DOHH2 (cell line): ENCODE measurements around the gene TNFSF4.

Source experiments
- H3F3A ChIP-seq: fragments of 200-600 bp; sonication (generic), shearing (Covaris generic); 2 replicates; pipeline ENCODE4 v1.6.0; 2016; ENCODE audit warnings: antibody characterized with exemption, mild to moderate bottlenecking; ENCODE audit not compliant: control insufficient read depth, insufficient read depth
- H3K27ac ChIP-seq: fragments of 200-600 bp; sonication (generic); 2 replicates; pipeline ENCODE4 v1.5.1; 2014; ENCODE audit warnings: low read depth, mild to moderate bottlenecking, low read length, moderate library complexity
- H3K27me3 ChIP-seq: fragments of 200-600 bp; sonication (generic); 2 replicates; pipeline ENCODE4 v1.6.1; 2014; ENCODE audit warnings: mild to moderate bottlenecking, low read length, mixed read lengths; ENCODE audit not compliant: control insufficient read depth
- H3K36me3 ChIP-seq: fragments of 200-600 bp; sonication (generic); 2 replicates; pipeline ENCODE4 v1.6.1; 2014; ENCODE audit warnings: mild to moderate bottlenecking, low read length, moderate library complexity, mixed read lengths; ENCODE audit not compliant: control insufficient read depth
- H3K4me1 ChIP-seq: fragments of 200-600 bp; sonication (generic); 2 replicates; pipeline ENCODE4 v1.6.1; 2014; ENCODE audit warnings: mild to moderate bottlenecking, low read length, mixed read lengths; ENCODE audit not compliant: control insufficient read depth
- H3K4me2 ChIP-seq: fragments of 200-600 bp; sonication (generic); 2 replicates; pipeline ENCODE4 v1.6.0; 2014; ENCODE audit warnings: mild to moderate bottlenecking, low read length, moderate library complexity
- H3K4me3 ChIP-seq: fragments of 200-600 bp; sonication (generic); 2 replicates; pipeline ENCODE4 v1.5.1; 2014; ENCODE audit warnings: mild to moderate bottlenecking, low read length, mixed read lengths
- H3K79me2 ChIP-seq: fragments of 200-600 bp; sonication (generic); 2 replicates; pipeline ENCODE4 v1.6.1; 2014; ENCODE audit warnings: mild to moderate bottlenecking, low read length, mixed read lengths; ENCODE audit not compliant: control insufficient read depth
- H3K9me2 ChIP-seq: fragments of 200-600 bp; sonication (generic); replicated peaks from 2 replicates; pipeline ENCODE4 v1.6.1; 2014; ENCODE audit warnings: mild to moderate bottlenecking, low read length, mixed read lengths; ENCODE audit not compliant: control insufficient read depth
- H3K9me3 ChIP-seq: fragments of 200-600 bp; sonication (generic); 2 replicates; pipeline ENCODE4 v1.6.1; 2014; ENCODE audit warnings: antibody characterized with exemption, low read length, mixed read lengths; ENCODE audit not compliant: control insufficient read depth, insufficient read depth
- H4K20me1 ChIP-seq: fragments of 200-600 bp; sonication (generic); 2 replicates; pipeline ENCODE4 v1.6.0; 2014; ENCODE audit warnings: low read depth, mild to moderate bottlenecking, antibody characterized with exemption, low read length, moderate library complexity; ENCODE audit not compliant: control insufficient read depth, insufficient read depth
- CTCF ChIP-seq: fragments of 200-600 bp; sonication (generic); IDR thresholded peaks from one replicate; pipeline ENCODE4 v1.5.1; 2014; ENCODE audit warnings: antibody characterized with exemption, mild to moderate bottlenecking, low read depth, low read length; ENCODE audit not compliant: poor library complexity, severe bottlenecking
- EZH2phosphoT487 ChIP-seq: fragments of 200-600 bp; sonication (generic); IDR thresholded peaks from 2 replicates; pipeline ENCODE4 v1.6.1; 2017; ENCODE audit warnings: borderline replicate concordance, mild to moderate bottlenecking, antibody characterized with exemption, low read length, moderate library complexity, mixed read lengths

TNFSF4 gene

GRCh38 chr1:173148545-173148944, 58.6 kb downstream of the TNFSF4 start:
- Histone ChIP-seq H3K9me3 (no peaks in the 10 kb centered on the region), H3K9me2 (no peaks in the 10 kb centered on the region), H3K4me2 (no peak overlapping the region), H3K27me3 (no peaks in the 10 kb centered on the region), H3K27ac (no peak overlapping the region), H3K36me3 (no peaks in the 10 kb centered on the region), H4K20me1 (no peaks in the 10 kb centered on the region), H3K4me3 (no peak overlapping the region), H3K4me1 (no peaks in the 10 kb centered on the region), H3F3A (no peaks in the 10 kb centered on the region), H3K79me2 (no peaks in the 10 kb centered on the region)
- TF ChIP-seq CTCF = no peak
- TF ChIP-seq EZH2phosphoT487 = no peak

GRCh38 chr1:173140733-173141132, 66.4 kb downstream of the TNFSF4 start:
- no peaks in the 10 kb centered on the region for H4K20me1 ChIP-seq
- no peaks in the 10 kb centered on the region for H3K79me2 ChIP-seq
- TF ChIP-seq CTCF (no peak), EZH2phosphoT487 (no peak)
- H3K36me3 ChIP-seq = no peaks in the 10 kb centered on the region
- H3K9me2 ChIP-seq = no peaks in the 10 kb centered on the region
- no peak overlapping the region for H3K27ac ChIP-seq
- H3K4me1 ChIP-seq = no peaks in the 10 kb centered on the region
- no peak overlapping the region for H3K4me3 ChIP-seq
- H3K9me3 ChIP-seq = no peaks in the 10 kb centered on the region
- no peak overlapping the region for H3K4me2 ChIP-seq
- H3K27me3 ChIP-seq = no peaks in the 10 kb centered on the region
- H3F3A ChIP-seq = no peaks in the 10 kb centered on the region

GRCh38 chr1:173139706-173140105, 67.4 kb downstream of the TNFSF4 start:
- Histone ChIP-seq H3K36me3 (no peaks in the 10 kb centered on the region), H3K9me2 (no peaks in the 10 kb centered on the region), H3K27me3 (no peaks in the 10 kb centered on the region), H3K79me2 (no peaks in the 10 kb centered on the region), H3K4me2 (no peak overlapping the region), H3K4me3 (no peak overlapping the region), H3K4me1 (no peaks in the 10 kb centered on the region), H3K9me3 (no peaks in the 10 kb centered on the region), H3K27ac (no peak overlapping the region), H3F3A (no peaks in the 10 kb centered on the region), H4K20me1 (no peaks in the 10 kb centered on the region)
- TF ChIP-seq CTCF (no peak), EZH2phosphoT487 (no peak)
